HepG2 (cell line): ENCODE results near the gene RNF114. TPM values are rescaled to one million over a fixed set of nuclear protein-coding genes. Genes with fewer than 3 reads are reported as not detected.

Source experiments
- ATAD3A ChIP-seq: sonication (generic); formaldehyde crosslinking; IDR thresholded peaks from 2 replicates; pipeline ENCODE4 v1.4.0; 2020; ENCODE audit warnings: missing genetic modification reagents
- BORCS8-MEF2B ChIP-seq: sonication (generic); formaldehyde crosslinking; IDR thresholded peaks from 2 replicates; pipeline ENCODE4 v1.8.0; 2022; ENCODE audit warnings: mild to moderate bottlenecking, missing genetic modification reagents
- CEBPB ChIP-seq: IDR thresholded peaks from 2 replicates; pipeline ENCODE4 v1.6.1; 2011; ENCODE audit warnings: low read depth, low read length, improper control_type of control experiment, borderline replicate concordance
- GABPA ChIP-seq, 2 experiments: IDR thresholded peaks; 2 replicates each; pipeline ENCODE4 v1.6.1; 2011 to 2016; ENCODE audit warnings: low read depth in 2 of 2, low read length in 1 of 2, missing biosample characterization in 1 of 2, missing genetic modification characterization in 1 of 2
- HOXA3 ChIP-seq: sonication (generic); formaldehyde crosslinking; IDR thresholded peaks from 2 replicates; pipeline ENCODE4 v1.5.0; 2020; ENCODE audit warnings: missing genetic modification reagents
- MATR3 ChIP-seq: sonication (generic); formaldehyde crosslinking; IDR thresholded peaks from 2 replicates; pipeline ENCODE4 v1.4.0; 2020; ENCODE audit warnings: missing genetic modification reagents
- NCOA2 ChIP-seq: sonication (generic); formaldehyde crosslinking; IDR thresholded peaks from 2 replicates; pipeline ENCODE4 v1.8.0; 2022; ENCODE audit warnings: inconsistent platforms
- RFX3 ChIP-seq: IDR thresholded peaks from 2 replicates; pipeline ENCODE4 v1.6.1; 2016; ENCODE audit warnings: missing biosample characterization, missing genetic modification reagents
- SNRNP70 ChIP-seq: fragments of 200-400 bp; formaldehyde crosslinking; IDR thresholded peaks from 2 replicates; pipeline ENCODE4 v1.6.1; 2017; ENCODE audit warnings: mild to moderate bottlenecking, low read depth, low read length, moderate library complexity
- ZNF282 ChIP-seq: fragments of 450-650 bp; IDR thresholded peaks from 2 replicates; pipeline ENCODE4 v1.6.1; 2018; ENCODE audit not compliant: partially characterized antibody
- ZNF335 ChIP-seq: sonication (generic); formaldehyde crosslinking; IDR thresholded peaks from 2 replicates; pipeline ENCODE4 v1.4.0; 2020; ENCODE audit warnings: missing genetic modification reagents
- ZNF350 ChIP-seq: sonication (generic); formaldehyde crosslinking; IDR thresholded peaks from 2 replicates; pipeline ENCODE4 v1.4.0; 2020; ENCODE audit warnings: mild to moderate bottlenecking, low read depth, missing genetic modification reagents, borderline replicate concordance
- ZNF468 ChIP-seq: sonication (generic); formaldehyde crosslinking; IDR thresholded peaks from 2 replicates; pipeline ENCODE4 v1.8.0; 2022; ENCODE audit warnings: mild to moderate bottlenecking, moderate library complexity, missing genetic modification reagents
- ZNF678 ChIP-seq: sonication (generic); formaldehyde crosslinking; IDR thresholded peaks from 2 replicates; pipeline ENCODE4 v1.4.0; 2020; ENCODE audit warnings: mild to moderate bottlenecking, missing genetic modification reagents
- ZNF768 ChIP-seq: sonication (generic); formaldehyde crosslinking; IDR thresholded peaks from 2 replicates; pipeline ENCODE4 v1.4.0; 2020; ENCODE audit warnings: missing genetic modification reagents
- ZSCAN29 ChIP-seq: sonication (generic); formaldehyde crosslinking; conservative IDR thresholded peaks from 2 replicates; pipeline ENCODE4 v1.4.0; 2020; ENCODE audit warnings: mild to moderate bottlenecking, missing genetic modification reagents
- polyA plus RNA-seq, 8 experiments: library from polyadenylated mRNA; depleted of rRNA in 3 of 8; stranded (reverse) in 7 of 8; unstranded in 1 of 8; fragments of >200 nt; fragmentation: Illumina TruSeq in 4 of 8; extraction: Trizol in 4 of 8; gene quantifications; 2 replicates each; pipeline versions ENCODE4 v1.2.1 to v1.2.3, GENCODE V29; 2011 to 2016; ENCODE audit warnings: low read depth in 4 of 8, missing spikeins in 1 of 8, mixed read lengths in 1 of 8; ENCODE audit not compliant: insufficient read depth in 1 of 8
- total RNA-seq, 5 experiments: library from RNA; depleted of rRNA; stranded (reverse); fragments of >200 nt; fragmentation: Illumina TruSeq; extraction: Trizol; gene quantifications; 2 replicates each; pipeline ENCODE4 v1.2.3, GENCODE V29; 2016; ENCODE audit warnings: low read depth in 1 of 5
- TF ChIP-seq, protein P1 (sequence below): sonication (generic); formaldehyde crosslinking; IDR thresholded peaks from 2 replicates; pipeline ENCODE4 v1.5.0; 2020; ENCODE audit warnings: mild to moderate bottlenecking, low read depth, missing genetic modification reagents, borderline replicate concordance
- TF ChIP-seq, protein P2 (sequence below): sonication (generic); formaldehyde crosslinking; conservative IDR thresholded peaks from 2 replicates; pipeline ENCODE4 v1.4.0; 2020; ENCODE audit warnings: missing genetic modification reagents
- TF ChIP-seq, protein P3 (sequence below): sonication (generic); formaldehyde crosslinking; IDR thresholded peaks from 2 replicates; pipeline ENCODE4 v1.5.1; 2020; ENCODE audit warnings: missing genetic modification reagents, mild to moderate bottlenecking, borderline replicate concordance
- TF ChIP-seq, protein P4 (sequence below): sonication (generic); formaldehyde crosslinking; IDR thresholded peaks from 2 replicates; pipeline ENCODE4 v1.4.0; 2020; ENCODE audit warnings: mild to moderate bottlenecking, missing genetic modification reagents
- TF ChIP-seq, protein P5 (sequence below): sonication (generic); formaldehyde crosslinking; IDR thresholded peaks from 2 replicates; pipeline ENCODE4 v1.4.0; 2020; ENCODE audit warnings: missing genetic modification reagents
- TF ChIP-seq, protein P6 (sequence below): sonication (generic); formaldehyde crosslinking; IDR thresholded peaks from 2 replicates; pipeline ENCODE4 v1.5.0; 2020; ENCODE audit warnings: mild to moderate bottlenecking, missing genetic modification reagents, moderate library complexity

RNF114 gene
- total and polyA plus RNA-seq, 2 of the 13 experiments (the other 11 are each of a cell fraction or from before 2014, with no cell fraction given) = 119 to 126 TPM

DNA sequence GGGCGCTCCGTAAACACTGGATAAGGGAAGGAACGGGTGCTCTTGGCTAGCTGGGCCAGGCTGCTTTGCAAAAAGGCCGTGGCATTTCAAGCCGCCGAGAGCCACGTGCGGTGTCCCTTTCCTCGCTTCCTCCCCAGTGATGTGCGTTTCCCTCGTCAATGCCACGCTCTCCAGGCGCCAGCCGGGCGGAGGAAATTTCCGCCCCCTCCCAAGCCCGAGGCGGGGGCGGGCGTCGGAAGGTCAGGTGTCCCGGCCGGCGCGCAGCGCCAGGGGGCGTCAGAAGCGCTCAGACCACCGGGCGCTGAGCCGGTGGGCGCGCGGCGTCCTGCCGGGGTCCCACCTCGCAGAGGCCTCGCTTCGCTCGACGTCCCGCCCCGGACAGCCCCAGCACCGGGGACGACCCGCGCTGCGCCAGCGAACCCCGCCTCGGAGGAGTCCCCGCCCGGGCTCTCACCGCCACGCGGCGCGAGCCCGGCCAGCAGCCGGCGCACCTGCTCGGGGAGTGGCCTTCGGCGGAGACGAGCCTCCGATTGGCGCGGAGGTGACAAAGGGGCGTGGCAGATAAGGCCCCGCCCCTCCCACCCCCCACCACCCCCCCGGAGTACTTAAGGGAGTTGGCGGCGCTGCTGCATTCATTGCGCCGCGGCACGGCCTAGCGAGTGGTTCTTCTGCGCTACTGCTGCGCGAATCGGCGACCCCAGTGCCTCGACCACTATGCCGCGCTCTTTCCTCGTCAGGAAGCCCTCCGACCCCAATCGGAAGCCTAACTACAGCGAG, 46.3 kb downstream of the RNF114 start, which contains the start of gene SNAI1 (continued):
- TF ChIP-seq, protein P1, sequence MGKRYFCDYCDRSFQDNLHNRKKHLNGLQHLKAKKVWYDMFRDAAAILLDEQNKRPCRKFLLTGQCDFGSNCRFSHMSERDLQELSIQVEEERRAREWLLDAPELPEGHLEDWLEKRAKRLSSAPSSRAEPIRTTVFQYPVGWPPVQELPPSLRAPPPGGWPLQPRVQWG = no peak
- TF ChIP-seq HOXA3 (peak; percentile 89), GABPA (IDR thresholded peaks at IDR 0.05; ENCODE audit: low read depth, low read length) (no peak), GABPA (CRISPR knock-in tag; IDR thresholded peaks at IDR 0.05; ENCODE audit: low read depth) (no peak), RFX3 (no peak), ZNF768 (CRISPR knock-in tag) (peak; percentile 58; the same call in 1 of the 2 replicates), ZNF282 (no peak), ATAD3A (no peak), ZSCAN29 (CRISPR knock-in tag) (peak; percentile 47; the same call in 1 of the 2 replicates), NCOA2 (CRISPR knock-in tag) (peak; percentile 71), CEBPB (no peak), ZNF335 (CRISPR knock-in tag) (peak; percentile 70; the same call in 1 of the 2 replicates), ZNF468 (CRISPR knock-in tag) (peak; percentile 96), MATR3 (CRISPR knock-in tag) (0 out of 2 replicates have a peak, but pooled peaks have one; percentile 36), SNRNP70 (no peak), BORCS8-MEF2B (peak; percentile 77), ZNF678 (CRISPR knock-in tag) (no peak), ZNF350 (CRISPR knock-in tag) (peak; percentile 12)
- TF ChIP-seq, protein P2, sequence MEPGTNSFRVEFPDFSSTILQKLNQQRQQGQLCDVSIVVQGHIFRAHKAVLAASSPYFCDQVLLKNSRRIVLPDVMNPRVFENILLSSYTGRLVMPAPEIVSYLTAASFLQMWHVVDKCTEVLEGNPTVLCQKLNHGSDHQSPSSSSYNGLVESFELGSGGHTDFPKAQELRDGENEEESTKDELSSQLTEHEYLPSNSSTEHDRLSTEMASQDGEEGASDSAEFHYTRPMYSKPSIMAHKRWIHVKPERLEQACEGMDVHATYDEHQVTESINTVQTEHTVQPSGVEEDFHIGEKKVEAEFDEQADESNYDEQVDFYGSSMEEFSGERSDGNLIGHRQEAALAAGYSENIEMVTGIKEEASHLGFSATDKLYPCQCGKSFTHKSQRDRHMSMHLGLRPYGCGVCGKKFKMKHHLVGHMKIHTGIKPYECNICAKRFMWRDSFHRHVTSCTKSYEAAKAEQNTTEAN (CRISPR knock-in tag) = peak; percentile 93
- TF ChIP-seq, protein P3, sequence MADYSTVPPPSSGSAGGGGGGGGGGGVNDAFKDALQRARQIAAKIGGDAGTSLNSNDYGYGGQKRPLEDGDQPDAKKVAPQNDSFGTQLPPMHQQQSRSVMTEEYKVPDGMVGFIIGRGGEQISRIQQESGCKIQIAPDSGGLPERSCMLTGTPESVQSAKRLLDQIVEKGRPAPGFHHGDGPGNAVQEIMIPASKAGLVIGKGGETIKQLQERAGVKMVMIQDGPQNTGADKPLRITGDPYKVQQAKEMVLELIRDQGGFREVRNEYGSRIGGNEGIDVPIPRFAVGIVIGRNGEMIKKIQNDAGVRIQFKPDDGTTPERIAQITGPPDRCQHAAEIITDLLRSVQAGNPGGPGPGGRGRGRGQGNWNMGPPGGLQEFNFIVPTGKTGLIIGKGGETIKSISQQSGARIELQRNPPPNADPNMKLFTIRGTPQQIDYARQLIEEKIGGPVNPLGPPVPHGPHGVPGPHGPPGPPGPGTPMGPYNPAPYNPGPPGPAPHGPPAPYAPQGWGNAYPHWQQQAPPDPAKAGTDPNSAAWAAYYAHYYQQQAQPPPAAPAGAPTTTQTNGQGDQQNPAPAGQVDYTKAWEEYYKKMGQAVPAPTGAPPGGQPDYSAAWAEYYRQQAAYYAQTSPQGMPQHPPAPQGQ = no peak
- TF ChIP-seq, protein P4, sequence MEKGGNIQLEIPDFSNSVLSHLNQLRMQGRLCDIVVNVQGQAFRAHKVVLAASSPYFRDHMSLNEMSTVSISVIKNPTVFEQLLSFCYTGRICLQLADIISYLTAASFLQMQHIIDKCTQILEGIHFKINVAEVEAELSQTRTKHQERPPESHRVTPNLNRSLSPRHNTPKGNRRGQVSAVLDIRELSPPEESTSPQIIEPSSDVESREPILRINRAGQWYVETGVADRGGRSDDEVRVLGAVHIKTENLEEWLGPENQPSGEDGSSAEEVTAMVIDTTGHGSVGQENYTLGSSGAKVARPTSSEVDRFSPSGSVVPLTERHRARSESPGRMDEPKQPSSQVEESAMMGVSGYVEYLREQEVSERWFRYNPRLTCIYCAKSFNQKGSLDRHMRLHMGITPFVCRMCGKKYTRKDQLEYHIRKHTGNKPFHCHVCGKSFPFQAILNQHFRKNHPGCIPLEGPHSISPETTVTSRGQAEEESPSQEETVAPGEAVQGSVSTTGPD (CRISPR knock-in tag) = no peak
- TF ChIP-seq, protein P5, sequence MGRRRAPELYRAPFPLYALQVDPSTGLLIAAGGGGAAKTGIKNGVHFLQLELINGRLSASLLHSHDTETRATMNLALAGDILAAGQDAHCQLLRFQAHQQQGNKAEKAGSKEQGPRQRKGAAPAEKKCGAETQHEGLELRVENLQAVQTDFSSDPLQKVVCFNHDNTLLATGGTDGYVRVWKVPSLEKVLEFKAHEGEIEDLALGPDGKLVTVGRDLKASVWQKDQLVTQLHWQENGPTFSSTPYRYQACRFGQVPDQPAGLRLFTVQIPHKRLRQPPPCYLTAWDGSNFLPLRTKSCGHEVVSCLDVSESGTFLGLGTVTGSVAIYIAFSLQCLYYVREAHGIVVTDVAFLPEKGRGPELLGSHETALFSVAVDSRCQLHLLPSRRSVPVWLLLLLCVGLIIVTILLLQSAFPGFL = peak; percentile 61
- TF ChIP-seq, protein P6, sequence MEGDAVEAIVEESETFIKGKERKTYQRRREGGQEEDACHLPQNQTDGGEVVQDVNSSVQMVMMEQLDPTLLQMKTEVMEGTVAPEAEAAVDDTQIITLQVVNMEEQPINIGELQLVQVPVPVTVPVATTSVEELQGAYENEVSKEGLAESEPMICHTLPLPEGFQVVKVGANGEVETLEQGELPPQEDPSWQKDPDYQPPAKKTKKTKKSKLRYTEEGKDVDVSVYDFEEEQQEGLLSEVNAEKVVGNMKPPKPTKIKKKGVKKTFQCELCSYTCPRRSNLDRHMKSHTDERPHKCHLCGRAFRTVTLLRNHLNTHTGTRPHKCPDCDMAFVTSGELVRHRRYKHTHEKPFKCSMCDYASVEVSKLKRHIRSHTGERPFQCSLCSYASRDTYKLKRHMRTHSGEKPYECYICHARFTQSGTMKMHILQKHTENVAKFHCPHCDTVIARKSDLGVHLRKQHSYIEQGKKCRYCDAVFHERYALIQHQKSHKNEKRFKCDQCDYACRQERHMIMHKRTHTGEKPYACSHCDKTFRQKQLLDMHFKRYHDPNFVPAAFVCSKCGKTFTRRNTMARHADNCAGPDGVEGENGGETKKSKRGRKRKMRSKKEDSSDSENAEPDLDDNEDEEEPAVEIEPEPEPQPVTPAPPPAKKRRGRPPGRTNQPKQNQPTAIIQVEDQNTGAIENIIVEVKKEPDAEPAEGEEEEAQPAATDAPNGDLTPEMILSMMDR = peak; percentile 78
